Osteocyte (in vitro differentiated cells): ENCODE results near the gene GPR35. TPM values are rescaled to one million over a fixed set of nuclear protein-coding genes. Genes with fewer than 3 reads are reported as not detected.

ENCODE experiments used
- DNase-seq: peaks from one replicate; pipeline ENCODE4 v3.0.0; 2021; ENCODE audit warnings: mixed read lengths; ENCODE audit not compliant: unreplicated experiment; ENCODE audit errors: extremely low spot score
- H3K27ac Mint-ChIP-seq: one replicate; pipeline ENCODE4 v1.8.0; 2021; ENCODE audit warnings: mild to moderate bottlenecking, mixed read lengths; ENCODE audit not compliant: unreplicated experiment
- H3K27me3 Mint-ChIP-seq: one replicate; pipeline ENCODE4 v1.8.0; 2021; ENCODE audit warnings: mixed read lengths; ENCODE audit not compliant: unreplicated experiment
- H3K36me3 Mint-ChIP-seq: one replicate; pipeline ENCODE4 v1.8.0; 2021; ENCODE audit warnings: mixed read lengths; ENCODE audit not compliant: unreplicated experiment
- H3K4me1 Mint-ChIP-seq: one replicate; pipeline ENCODE4 v1.8.0; 2021; ENCODE audit warnings: mixed read lengths; ENCODE audit not compliant: unreplicated experiment
- H3K4me3 Mint-ChIP-seq: one replicate; pipeline ENCODE4 v1.8.0; 2021; ENCODE audit warnings: mild to moderate bottlenecking, moderate library complexity, mixed read lengths; ENCODE audit not compliant: unreplicated experiment
- H3K9me3 Mint-ChIP-seq: one replicate; pipeline ENCODE4 v1.8.0; 2021; ENCODE audit warnings: mixed read lengths; ENCODE audit not compliant: unreplicated experiment
- CTCF ChIP-seq: fragments of 200-600 bp; sonication (generic); IDR thresholded peaks from 2 replicates; pipeline ENCODE4 v1.5.0; 2021; ENCODE audit warnings: antibody characterized with exemption, mild to moderate bottlenecking, moderate library complexity
- total RNA-seq: library from RNA; stranded (reverse); gene quantifications from 2 replicates; pipeline ENCODE4 v1.2.1, GENCODE V29; 2021

GPR35 gene
- total RNA-seq, 1 donor from 2014 or later = 3.6 TPM

DNA sequence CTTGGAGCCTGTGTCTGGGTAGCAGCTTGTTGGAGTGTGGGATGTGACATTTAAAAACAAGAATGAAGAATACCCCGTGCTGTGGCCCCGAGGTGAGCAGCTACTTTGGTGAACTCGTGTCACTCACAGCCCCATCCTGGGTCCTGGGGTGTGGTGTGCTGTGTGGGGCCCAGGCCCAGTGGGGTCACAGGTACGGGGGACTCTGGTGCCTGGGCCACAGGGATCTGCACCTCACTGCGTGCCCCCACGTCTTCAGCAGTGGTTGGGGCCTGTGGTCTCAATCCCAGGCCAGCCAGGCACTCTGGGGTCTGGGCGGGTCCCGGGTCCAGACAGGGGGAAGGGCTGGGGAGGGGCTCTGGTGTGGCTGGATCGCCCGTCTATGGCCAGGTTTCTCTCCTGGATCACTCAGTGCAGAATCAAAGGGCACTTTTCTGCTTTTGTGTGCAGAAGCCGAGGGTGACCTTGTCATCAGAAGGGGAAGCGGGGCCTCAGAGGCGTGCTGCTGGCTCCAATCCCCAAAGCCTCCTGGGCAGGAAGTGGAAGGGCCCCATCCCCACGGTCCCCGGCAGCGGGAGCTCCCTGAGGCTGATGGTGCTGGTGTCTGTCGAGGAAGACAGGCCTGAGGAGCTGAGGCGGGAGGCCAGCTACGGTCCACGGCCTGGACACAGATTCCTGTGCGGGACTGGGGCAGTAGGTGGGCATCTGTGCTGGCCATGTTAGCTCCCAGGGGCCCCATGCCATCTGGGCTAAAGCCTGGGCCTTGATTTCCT lies 1.4 kb downstream of the GPR35 start:
- no peaks in the 10 kb centered on the region for H3K9me3 Mint-ChIP-seq
- peaks cover 6% of the 10 kb centered on the region for H3K4me1 Mint-ChIP-seq
- no peak for TF ChIP-seq CTCF
- H3K27ac Mint-ChIP-seq = no peak overlapping the region
- H3K27me3 Mint-ChIP-seq = no peaks in the 10 kb centered on the region
- no peaks in the 10 kb centered on the region for H3K36me3 Mint-ChIP-seq
- H3K4me3 Mint-ChIP-seq = no peak overlapping the region
- DNase-seq = no peak

- Mint-ChIP-seq H3K27ac (no peak overlapping the region), H3K36me3 (no peaks in the 10 kb centered on the region), H3K27me3 (no peaks in the 10 kb centered on the region), H3K4me3 (no peak overlapping the region), H3K9me3 (peaks cover 2% of the 10 kb centered on the region), H3K4me1 (peaks cover 6% of the 10 kb centered on the region)
- no peak for DNase-seq
- TF ChIP-seq CTCF = no peak
Measured at GRCh38 chr2:240627736-240628506, 2.6 kb downstream of the GPR35 start.

- TF ChIP-seq CTCF = no peak
- H3K9me3 Mint-ChIP-seq = peaks cover 7% of the 10 kb centered on the region
- H3K27me3 Mint-ChIP-seq = no peaks in the 10 kb centered on the region
- H3K4me3 Mint-ChIP-seq = no peak overlapping the region
- peaks cover 6% of the 10 kb centered on the region for H3K4me1 Mint-ChIP-seq
- H3K27ac Mint-ChIP-seq = no peak overlapping the region
- peaks cover under 1% of the 10 kb centered on the region for H3K36me3 Mint-ChIP-seq
- DNase-seq = no peak
Measured at GRCh38 chr2:240628507-240628807, 3.2 kb downstream of the GPR35 start.

DNA sequence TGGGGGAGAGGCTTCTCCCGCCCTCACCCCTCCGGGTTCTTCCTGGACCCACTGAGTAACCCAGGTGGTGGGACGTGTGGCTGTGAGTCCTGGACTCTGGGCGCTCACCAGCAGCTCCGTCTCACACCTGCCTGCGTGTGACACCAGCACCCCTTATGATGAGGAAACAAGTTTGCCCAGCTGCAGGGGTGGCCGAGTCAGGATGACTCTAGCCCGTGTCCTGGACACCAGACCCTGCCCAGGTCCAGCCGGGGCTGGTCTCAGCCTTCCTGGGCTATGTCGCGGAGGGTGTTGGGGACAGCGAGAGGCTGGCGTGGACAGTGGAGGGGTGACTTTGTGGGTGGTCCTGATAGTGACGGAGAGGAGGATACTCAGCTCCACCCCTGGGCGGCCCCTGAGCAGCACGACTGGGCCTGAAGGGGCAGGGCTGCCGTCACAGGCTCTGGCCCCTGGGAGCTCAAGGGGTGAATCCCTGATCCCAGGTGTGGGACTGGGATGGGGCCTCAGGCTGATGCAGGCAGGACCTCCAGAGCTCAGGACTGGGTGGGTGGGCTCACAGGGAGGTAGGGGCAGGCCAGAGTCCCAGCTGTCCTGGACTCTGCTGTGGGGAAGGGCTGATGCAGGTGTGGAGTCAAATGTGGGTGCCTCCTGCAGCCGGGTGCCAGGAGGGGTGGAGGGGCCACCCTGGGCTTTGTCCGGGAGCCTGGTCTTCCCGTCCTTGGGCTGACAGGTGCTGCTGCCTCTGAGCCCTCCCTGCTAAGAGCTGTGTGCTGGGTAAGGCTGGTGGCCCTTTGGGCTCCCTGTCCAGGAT lies 3.7 kb downstream of the GPR35 start:
- Mint-ChIP-seq H3K9me3 (peaks cover 10% of the 10 kb centered on the region), H3K36me3 (peaks cover 3% of the 10 kb centered on the region), H3K4me3 (no peak overlapping the region), H3K4me1 (peaks cover 6% of the 10 kb centered on the region), H3K27me3 (no peaks in the 10 kb centered on the region), H3K27ac (no peak overlapping the region)
- TF ChIP-seq CTCF = no peak
- DNase-seq = no peak

- no peak for DNase-seq
Measured at GRCh38 chr2:240629619-240629967, 4.3 kb downstream of the GPR35 start.

More at GRCh38 chr2:240629619-240629967, 4.3 kb downstream of the GPR35 start:
- peaks cover 3% of the 10 kb centered on the region for H3K36me3 Mint-ChIP-seq
- no peak overlapping the region for H3K4me3 Mint-ChIP-seq
- H3K27me3 Mint-ChIP-seq = no peaks in the 10 kb centered on the region
- no peak overlapping the region for H3K27ac Mint-ChIP-seq
- TF ChIP-seq CTCF = no peak
- H3K4me1 Mint-ChIP-seq = peaks cover 6% of the 10 kb centered on the region
- peaks cover 16% of the 10 kb centered on the region for H3K9me3 Mint-ChIP-seq
